HG03571 (cell line): ENCODE data around the gene OARD1.
A peak's percentile ranks its signal among the peaks of the same experiment; 100 is the strongest.
"Not testable (repeated sequence)": the region's sequence is repeated elsewhere in the genome, so short reads cannot be mapped to it uniquely, and the experiment has no call there.

Source experiments
- ATAC-seq: cut with Tn5 transposase; IDR thresholded peaks from one replicate; pipeline ENCODE4 v1.9.1; 2021; ENCODE audit not compliant: unreplicated experiment

OARD1 gene, protein sequence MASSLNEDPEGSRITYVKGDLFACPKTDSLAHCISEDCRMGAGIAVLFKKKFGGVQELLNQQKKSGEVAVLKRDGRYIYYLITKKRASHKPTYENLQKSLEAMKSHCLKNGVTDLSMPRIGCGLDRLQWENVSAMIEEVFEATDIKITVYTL

GRCh38 chr6:41071923-41072835 lies at the start of gene OARD1:
Gene OARD1, minus strand, starts transcription at chr6:41072356. Its CDS starts 722 bp downstream, at chr6:41071634.
- peak; percentile 57 for ATAC-seq

- ATAC-seq, result no peak
Observed at GRCh38 chr6:41120058-41120457, 47.9 kb upstream of the OARD1 start.

DNA sequence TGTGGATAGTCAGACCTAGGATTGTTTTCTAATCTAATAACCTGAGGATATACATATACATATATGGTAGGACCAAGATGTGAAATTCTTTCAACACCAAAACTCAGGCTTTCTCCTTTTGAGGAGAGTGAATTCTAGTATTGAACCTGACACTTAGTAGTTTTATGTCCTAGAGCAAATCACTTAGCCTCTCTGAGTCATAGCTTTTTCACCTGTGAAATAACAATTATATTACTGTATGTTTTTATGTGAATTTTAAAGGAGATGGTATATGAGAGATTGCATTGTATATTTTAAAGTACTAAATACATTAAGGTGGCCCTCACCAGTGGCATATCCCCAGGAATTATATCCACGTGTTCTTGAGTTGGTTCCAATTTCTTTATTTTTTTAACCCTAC lies 47.4 kb upstream of the OARD1 start:
- ATAC-seq, result no peak

DNA sequence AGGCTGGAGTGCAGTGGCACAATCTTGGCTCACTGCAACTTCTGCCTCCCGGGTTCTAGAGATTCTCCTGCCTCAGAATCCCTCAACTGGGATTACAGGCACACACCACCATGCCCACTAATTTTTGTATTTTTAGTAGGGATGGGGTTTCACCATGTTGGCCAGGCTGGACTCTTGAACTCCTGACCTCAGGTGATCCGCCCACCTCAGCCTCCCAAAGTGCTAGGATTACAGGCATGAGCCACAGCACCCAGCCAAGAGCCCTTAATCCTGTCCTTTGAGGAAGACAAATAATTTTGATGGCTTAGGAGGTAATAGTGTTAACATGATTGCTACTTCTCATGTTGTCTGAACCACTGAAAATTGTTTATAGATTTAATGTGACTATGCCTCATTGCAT lies 42.9 kb upstream of the OARD1 start:
- ATAC-seq, result not testable (repeated sequence)

GRCh38 chr6:41111017-41111416 lies 38.9 kb upstream of the OARD1 start:
- ATAC-seq, result no peak

GRCh38 chr6:41103847-41104246 lies 31.7 kb upstream of the OARD1 start:
- ATAC-seq, result no peak

- ATAC-seq, result no peak
Observed at GRCh38 chr6:41100871-41101287, 28.7 kb upstream of the OARD1 start.

GRCh38 chr6:41098366-41098765 lies 26.2 kb upstream of the OARD1 start:
- ATAC-seq, result no peak

DNA sequence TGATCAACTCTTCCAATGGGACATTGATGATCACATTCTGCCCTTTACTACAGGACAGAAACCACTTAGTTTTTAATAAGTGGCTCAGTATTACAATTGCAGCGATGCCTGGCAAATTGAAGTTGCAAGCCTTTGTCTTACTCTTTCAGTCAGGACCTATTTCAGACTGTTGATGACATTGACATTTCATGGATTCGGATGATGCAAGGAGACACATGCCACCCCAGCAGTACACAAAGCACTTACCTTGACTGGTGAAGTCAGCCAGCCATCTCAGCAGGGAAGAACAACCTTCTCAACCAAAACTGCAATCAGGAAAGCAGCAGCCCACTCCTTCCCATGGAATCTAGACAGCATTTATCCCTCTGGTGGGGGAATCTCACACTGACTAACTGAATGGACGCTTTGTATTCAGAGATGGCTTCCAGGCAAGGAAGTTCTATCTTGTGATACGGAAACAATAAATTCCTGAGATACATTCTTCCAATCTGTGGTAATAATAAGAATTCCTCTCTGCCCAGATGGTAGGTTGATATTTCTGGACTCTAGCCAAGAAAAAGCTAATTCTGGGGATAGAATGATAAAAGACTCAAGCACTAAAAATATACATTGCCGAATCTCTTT lies 25.4 kb upstream of the OARD1 start:
- ATAC-seq, result no peak

DNA sequence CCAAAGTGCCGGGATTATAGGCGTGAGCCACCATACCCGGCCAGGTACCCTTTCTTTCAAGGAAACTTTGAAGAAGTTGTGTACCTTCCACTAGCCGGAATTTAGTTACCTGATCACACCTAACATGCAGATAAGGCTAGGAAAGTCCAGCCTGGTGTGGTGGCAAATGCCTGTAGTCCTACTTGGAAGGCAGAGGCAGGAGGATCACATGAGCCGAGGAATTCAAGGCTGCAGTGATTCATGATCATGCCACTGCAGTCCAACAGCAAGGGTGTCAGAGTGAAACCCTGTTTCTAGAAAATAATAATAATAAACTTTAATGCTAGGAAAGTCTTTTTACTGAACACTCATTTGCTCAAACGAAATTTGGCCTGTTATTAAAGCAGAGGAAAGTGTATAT lies 21.6 kb upstream of the OARD1 start:
- ATAC-seq, result no peak

GRCh38 chr6:41092421-41093140 lies 20.4 kb upstream of the OARD1 start:
- no peak for ATAC-seq

DNA sequence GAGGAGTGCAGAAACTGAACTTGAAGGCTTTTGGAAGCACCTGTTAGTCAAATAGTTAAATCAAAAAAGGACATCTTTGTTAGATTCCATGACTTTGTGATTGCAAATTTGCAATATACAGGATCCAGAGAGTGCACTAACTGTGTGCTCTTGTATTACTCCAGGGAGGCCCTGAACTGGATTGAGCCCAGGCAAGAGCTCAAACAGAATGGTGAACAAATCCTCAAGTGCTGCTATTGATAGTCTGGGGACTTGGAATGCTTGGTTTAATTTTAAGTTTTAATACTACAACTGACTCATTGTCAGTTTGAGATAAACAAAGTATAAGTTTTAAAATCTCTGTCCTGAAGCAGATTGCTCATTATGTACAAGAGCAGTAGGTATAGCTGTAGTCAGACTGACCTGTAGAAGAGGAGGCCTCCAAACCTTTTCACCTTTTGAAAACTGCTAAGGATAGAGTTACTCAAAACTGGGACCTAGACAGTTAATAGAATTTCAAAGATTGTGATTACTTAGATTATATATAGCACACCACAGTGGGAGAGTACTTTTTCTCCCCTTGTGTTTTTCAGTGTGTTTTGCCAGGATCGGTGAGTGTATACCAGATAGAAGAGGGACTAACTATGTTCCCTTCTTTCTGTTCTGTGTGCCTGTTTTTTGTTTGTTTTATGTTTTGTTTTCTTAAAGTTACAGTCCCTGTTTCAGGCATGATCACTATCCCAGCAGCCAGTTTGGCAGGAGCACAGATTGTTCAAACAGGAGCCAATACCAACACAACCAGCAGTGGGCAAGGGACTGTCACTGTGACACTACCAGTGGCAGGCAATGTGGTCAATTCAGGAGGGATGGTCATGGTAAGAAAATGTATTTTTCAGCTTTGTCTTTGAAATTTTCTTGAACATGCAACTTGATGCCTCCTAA lies 18.9 kb upstream of the OARD1 start:
- no peak for ATAC-seq

- no peak for ATAC-seq
Observed at GRCh38 chr6:41088451-41088850, 16.3 kb upstream of the OARD1 start.

DNA sequence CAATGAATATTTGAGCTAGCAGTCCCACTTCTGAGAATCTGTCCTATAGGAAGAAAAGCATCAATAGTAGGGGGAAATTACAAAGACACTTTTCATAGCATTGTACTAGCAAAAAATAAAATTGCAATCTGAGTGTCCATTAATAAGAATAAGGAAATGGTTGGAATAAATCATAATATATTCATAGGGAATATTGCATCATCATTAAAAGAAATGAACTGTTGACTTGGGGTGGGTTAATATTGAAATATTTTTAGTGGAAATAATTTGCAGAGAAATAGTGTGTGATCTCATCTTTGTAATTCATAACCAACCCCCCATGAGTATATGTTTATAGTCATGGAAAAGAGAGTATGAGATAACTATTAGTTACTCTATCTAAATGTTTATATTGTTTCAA lies 13.0 kb upstream of the OARD1 start:
- no peak for ATAC-seq

GRCh38 chr6:41083072-41083471 lies 10.9 kb upstream of the OARD1 start:
- ATAC-seq, result no peak

GRCh38 chr6:41080621-41081020 lies 8.5 kb upstream of the OARD1 start:
- no peak for ATAC-seq

DNA sequence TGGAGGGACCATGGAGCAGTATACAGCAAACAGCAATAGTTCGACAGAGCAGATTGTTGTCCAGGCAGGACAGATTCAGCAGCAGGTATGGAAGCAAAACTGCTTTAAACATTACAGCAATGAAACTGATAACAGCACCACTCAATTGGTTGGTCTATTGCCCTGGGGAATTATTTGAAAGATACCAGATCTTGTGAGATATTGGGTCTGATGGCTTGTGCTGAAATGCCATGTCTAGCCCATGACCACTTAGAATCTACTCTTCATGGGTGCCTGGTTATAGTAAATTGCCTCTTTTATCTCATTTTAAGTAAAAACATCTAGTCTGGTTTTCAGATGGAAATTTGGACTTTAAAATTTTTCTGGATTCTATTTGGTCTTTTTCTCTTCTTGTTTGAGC lies 6.9 kb upstream of the OARD1 start:
- ATAC-seq, result no peak

DNA sequence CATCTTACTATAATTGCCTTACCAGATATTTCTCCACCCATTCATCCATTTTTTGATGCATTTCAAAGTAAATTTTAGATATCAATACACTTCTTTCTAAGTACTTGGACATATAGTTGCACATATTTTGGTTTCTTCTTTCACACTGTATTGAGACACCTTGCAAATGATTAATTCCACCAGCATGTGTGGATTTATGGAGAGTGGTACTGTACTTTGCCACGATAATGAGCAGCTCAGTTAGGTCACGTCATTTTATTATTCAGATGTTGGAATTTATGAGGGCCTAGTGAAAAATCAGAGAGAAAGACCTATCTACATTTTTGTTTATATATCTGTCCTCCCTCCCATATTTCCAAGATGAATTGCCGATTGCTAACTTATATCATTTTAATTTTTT lies 5.9 kb upstream of the OARD1 start:
- ATAC-seq, result no peak

GRCh38 chr6:41077536-41077935 lies 5.4 kb upstream of the OARD1 start:
- no peak for ATAC-seq
